Stimulated activated CD8-positive, alpha-beta memory T cell treated with anti-CD3 and anti-CD28 coated beads, Interleukin-7, amount 100 ng/mL, for 4 hours (primary cell): ENCODE results near the gene CFAP43.
"Not testable (repeated sequence)": the region's sequence is repeated elsewhere in the genome, so short reads cannot be mapped to it uniquely, and the experiment has no call there.

Experiments
- DNase-seq, 2 donors: peaks; one replicate each; pipeline ENCODE4 v3.0.0-alpha.2; 2020; ENCODE audit warnings: low read depth in 2 of 2

CFAP43 gene

GRCh38 chr10:104232613-104233102 lies 494 bp upstream of the CFAP43 start:
- no peak for DNase-seq

GRCh38 chr10:104230490-104230889 lies 1.7 kb downstream of the CFAP43 start:
- DNase-seq = no peak

- no peak for DNase-seq
These were observed 8.9 kb downstream of the CFAP43 start for GRCh38 chr10:104223304-104223703.

- DNase-seq = no peak
These were observed 11.6 kb downstream of the CFAP43 start for GRCh38 chr10:104220522-104220921.

- no peak for DNase-seq
These were observed 13.4 kb downstream of the CFAP43 start for GRCh38 chr10:104218751-104219150.

- DNase-seq = no peak
These were observed 15.5 kb downstream of the CFAP43 start for GRCh38 chr10:104216631-104217030.

GRCh38 chr10:104209575-104210198 lies 22.5 kb downstream of the CFAP43 start:
- no peak for DNase-seq

GRCh38 chr10:104208730-104209129 lies 23.4 kb downstream of the CFAP43 start:
- DNase-seq = no peak

- no peak for DNase-seq
These were observed 29.9 kb downstream of the CFAP43 start for GRCh38 chr10:104202231-104202630.

GRCh38 chr10:104201636-104202035 lies 30.5 kb downstream of the CFAP43 start:
- no peak for DNase-seq

GRCh38 chr10:104199567-104199966 lies 32.6 kb downstream of the CFAP43 start:
- no peak for DNase-seq

- no peak for DNase-seq
These were observed 34.8 kb downstream of the CFAP43 start for GRCh38 chr10:104197364-104197763.

- DNase-seq = no peak
These were observed 36.5 kb downstream of the CFAP43 start for GRCh38 chr10:104195706-104196105.

- no peak for DNase-seq
These were observed 38.4 kb downstream of the CFAP43 start for GRCh38 chr10:104193787-104194186.

GRCh38 chr10:104190695-104191094 lies 41.5 kb downstream of the CFAP43 start:
- no peak for DNase-seq

GRCh38 chr10:104183682-104184081 lies 48.5 kb downstream of the CFAP43 start:
- DNase-seq = no peak

GRCh38 chr10:104174136-104174535 lies 58.0 kb downstream of the CFAP43 start:
- DNase-seq = not testable (repeated sequence)

GRCh38 chr10:104170610-104171254 lies 61.4 kb downstream of the CFAP43 start:
- DNase-seq = no peak

GRCh38 chr10:104155591-104155990 lies 76.6 kb downstream of the CFAP43 start:
- no peak for DNase-seq

- no peak for DNase-seq
These were observed 80.4 kb downstream of the CFAP43 start for GRCh38 chr10:104151737-104152136.

- DNase-seq = no peak
These were observed 82.0 kb downstream of the CFAP43 start for GRCh38 chr10:104150139-104150538.

- DNase-seq = no peak
These were observed 85.3 kb downstream of the CFAP43 start for GRCh38 chr10:104146882-104147281.

GRCh38 chr10:104144931-104145330 lies 87.2 kb downstream of the CFAP43 start:
- DNase-seq = no peak

- no peak for DNase-seq
These were observed 88.3 kb downstream of the CFAP43 start for GRCh38 chr10:104143829-104144228.
